Testis (tissue), 3 donors: ENCODE data around the gene MAP6D1. TPM values are rescaled to one million over a fixed set of nuclear protein-coding genes. Genes with fewer than 3 reads are reported as not detected.
"Not testable (repeated sequence)": the region's sequence is repeated elsewhere in the genome, so short reads cannot be mapped to it uniquely, and the experiment has no call there.

ENCODE experiments used
- DNase-seq: peaks from one replicate; pipeline ENCODE4 v3.0.0-alpha.2; 2019
- H3K27ac ChIP-seq, 2 donors: fragments of 200-600 bp; sonication (generic); one replicate each; pipeline ENCODE4 v1.5.1; 2019
- H3K27me3 ChIP-seq: fragments of 200-600 bp; sonication (generic); one replicate; pipeline ENCODE4 v1.5.1; 2019
- H3K36me3 ChIP-seq: fragments of 200-600 bp; sonication (generic); one replicate; pipeline ENCODE4 v1.5.1; 2017; ENCODE audit warnings: low read depth; ENCODE audit errors: missing control alignments
- H3K4me1 ChIP-seq: fragments of 200-600 bp; sonication (generic); one replicate; pipeline ENCODE4 v1.5.1; 2019
- H3K4me3 ChIP-seq, 2 donors: fragments of 200-600 bp; sonication (generic); one replicate each; pipeline ENCODE4 v1.5.1; 2017 to 2019
- H3K9me3 ChIP-seq: fragments of 200-600 bp; sonication (generic); one replicate; pipeline ENCODE4 v1.5.1; 2017
- POLR2A ChIP-seq: fragments of 450-650 bp; IDR thresholded peaks from one replicate; pipeline ENCODE4 v1.6.1; 2017; ENCODE audit warnings: antibody characterized with exemption, mild to moderate bottlenecking, moderate library complexity
- WGBS, 2 donors: methylation state at CpG; one replicate each; pipeline ENCODE4 v1.1.5; 2018; 5-methylcytosine and 5-hydroxymethylcytosine counted together
- intact Hi-C: fragments of 100-400 bp; cut with DNase I; formaldehyde crosslinking; loops from one replicate; pipeline ENCODE4 v1.15.1; 2023; ENCODE audit warnings: low total_unique reads
- polyA plus RNA-seq: library from polyadenylated mRNA; stranded (reverse); fragments of 350-450 nt; fragmentation: Illumina TruSeq; extraction: RNeasy Lipid Tissue Mini Kit (QIAGEN cat#74804); gene quantifications from one replicate; pipeline ENCODE4 v1.2.3, GENCODE V29; 2014; ENCODE audit warnings: low read depth, low replicate concordance; ENCODE audit not compliant: insufficient read depth
- total RNA-seq, 2 donors: library from RNA; depleted of rRNA; stranded (reverse); fragments of >200 nt; gene quantifications; one replicate each; pipeline ENCODE4 v1.2.3, GENCODE V29; 2016
- TF ChIP-seq, protein P1 (sequence below), 3 experiments: fragments of 450-650 bp in 2 of 3; fragments of 200-600 bp in 1 of 3; sonication (generic) in 1 of 3; IDR thresholded peaks; one replicate each; pipeline ENCODE4 v1.5.1; 2016 to 2019; ENCODE audit warnings: antibody characterized with exemption in 3 of 3, mild to moderate bottlenecking in 2 of 3, moderate library complexity in 1 of 3

MAP6D1 gene
- total and polyA plus RNA-seq, 3 donors from 2014 or later: 0.80 to 8.3 (median 4.8) TPM

DNA sequence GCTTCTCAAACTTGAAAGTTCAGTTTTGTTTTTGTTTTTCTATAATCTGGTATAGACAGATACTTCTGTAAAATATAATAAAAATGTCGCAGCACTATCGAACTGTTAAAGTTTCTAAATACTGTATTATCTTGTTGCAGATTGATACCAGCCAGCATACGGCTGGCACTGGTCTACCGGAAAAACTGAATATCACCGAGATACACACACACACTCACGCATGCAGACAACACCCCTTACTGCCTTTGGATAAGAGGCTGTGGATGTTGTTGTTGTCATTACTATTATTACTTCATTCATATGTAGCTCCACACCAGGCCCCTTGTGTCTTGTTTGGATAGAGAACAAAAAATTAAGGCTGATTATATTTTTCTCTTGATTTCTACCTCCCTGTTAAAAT, 32.4 kb downstream of the MAP6D1 start:
- no peak for TF ChIP-seq POLR2A
- intact Hi-C loops: no loop called here
- no peaks in the 10 kb centered on the region for H3K9me3 ChIP-seq
- H3K36me3 ChIP-seq: no peaks in the 10 kb centered on the region
- H3K4me1 ChIP-seq: no peaks in the 10 kb centered on the region
- H3K4me3 ChIP-seq: no peak overlapping the region
- WGBS, 2 donors: 84 to 87% methylated on average over 6 of the region's 6 CpGs
- H3K27ac ChIP-seq: no peak overlapping the region
- no peaks in the 10 kb centered on the region for H3K27me3 ChIP-seq
- no peak for DNase-seq

DNA sequence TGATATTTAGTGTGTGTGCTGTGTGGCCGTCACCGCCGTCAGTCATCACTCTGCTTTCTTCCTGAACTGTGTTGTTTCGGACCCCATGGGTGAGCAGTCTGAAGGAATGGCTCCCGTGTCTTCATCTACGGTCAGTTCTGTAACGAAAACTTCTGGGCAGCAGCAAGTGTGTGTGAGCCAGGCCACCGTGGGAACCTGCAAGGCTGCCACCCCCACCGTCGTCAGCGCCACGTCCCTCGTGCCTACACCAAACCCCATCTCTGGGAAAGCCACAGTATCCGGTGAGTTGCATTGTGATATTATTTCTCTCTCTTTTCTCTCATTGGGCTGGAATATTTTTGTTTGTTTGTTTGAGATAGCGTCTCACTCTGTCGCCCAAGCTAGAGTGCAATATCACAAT, 34.7 kb downstream of the MAP6D1 start:
- 89 to 91% methylated on average over 16 of the region's 16 CpGs for WGBS, 2 donors
- TF ChIP-seq, protein P1, sequence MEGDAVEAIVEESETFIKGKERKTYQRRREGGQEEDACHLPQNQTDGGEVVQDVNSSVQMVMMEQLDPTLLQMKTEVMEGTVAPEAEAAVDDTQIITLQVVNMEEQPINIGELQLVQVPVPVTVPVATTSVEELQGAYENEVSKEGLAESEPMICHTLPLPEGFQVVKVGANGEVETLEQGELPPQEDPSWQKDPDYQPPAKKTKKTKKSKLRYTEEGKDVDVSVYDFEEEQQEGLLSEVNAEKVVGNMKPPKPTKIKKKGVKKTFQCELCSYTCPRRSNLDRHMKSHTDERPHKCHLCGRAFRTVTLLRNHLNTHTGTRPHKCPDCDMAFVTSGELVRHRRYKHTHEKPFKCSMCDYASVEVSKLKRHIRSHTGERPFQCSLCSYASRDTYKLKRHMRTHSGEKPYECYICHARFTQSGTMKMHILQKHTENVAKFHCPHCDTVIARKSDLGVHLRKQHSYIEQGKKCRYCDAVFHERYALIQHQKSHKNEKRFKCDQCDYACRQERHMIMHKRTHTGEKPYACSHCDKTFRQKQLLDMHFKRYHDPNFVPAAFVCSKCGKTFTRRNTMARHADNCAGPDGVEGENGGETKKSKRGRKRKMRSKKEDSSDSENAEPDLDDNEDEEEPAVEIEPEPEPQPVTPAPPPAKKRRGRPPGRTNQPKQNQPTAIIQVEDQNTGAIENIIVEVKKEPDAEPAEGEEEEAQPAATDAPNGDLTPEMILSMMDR (IDR thresholded peaks at IDR 0.05): no peak
- no peak for TF ChIP-seq POLR2A
- Histone ChIP-seq H3K27me3 (no peaks in the 10 kb centered on the region), H3K36me3 (no peaks in the 10 kb centered on the region), H3K4me1 (no peaks in the 10 kb centered on the region), H3K9me3 (no peaks in the 10 kb centered on the region), H3K27ac (no peak overlapping the region), H3K4me3 (no peak overlapping the region)
- no peak for DNase-seq
- intact Hi-C loops: no loop called here

DNA sequence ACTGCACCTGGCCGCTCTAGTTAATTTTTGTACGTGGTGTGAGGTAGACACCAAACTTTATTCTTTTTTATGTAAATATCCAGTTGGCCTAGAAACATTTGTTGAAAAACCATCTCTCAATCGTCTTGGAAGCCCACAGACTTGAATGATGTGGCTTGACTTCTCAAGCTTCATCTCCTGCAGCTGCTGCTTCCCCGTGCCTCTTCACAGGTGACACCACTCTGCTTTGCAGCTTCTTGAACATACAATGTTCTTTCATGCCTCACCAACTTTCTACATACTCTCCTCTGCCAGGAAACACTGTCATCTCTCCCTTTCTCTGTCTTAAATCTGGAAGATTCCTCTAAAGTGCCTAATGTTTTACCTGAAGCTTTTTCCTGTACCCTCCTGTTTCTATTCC, 35.6 kb downstream of the MAP6D1 start:
- WGBS, 2 donors: 96 to 97% methylated on average over 4 of the region's 4 CpGs
- Histone ChIP-seq H3K4me3 (no peak overlapping the region), H3K27me3 (no peaks in the 10 kb centered on the region), H3K36me3 (no peaks in the 10 kb centered on the region), H3K9me3 (no peaks in the 10 kb centered on the region), H3K27ac (no peak overlapping the region), H3K4me1 (no peaks in the 10 kb centered on the region)
- no peak for DNase-seq
- intact Hi-C loops: no loop called here
- TF ChIP-seq POLR2A: no peak
- TF ChIP-seq, protein P1 (IDR thresholded peaks at IDR 0.05): no peak

DNA sequence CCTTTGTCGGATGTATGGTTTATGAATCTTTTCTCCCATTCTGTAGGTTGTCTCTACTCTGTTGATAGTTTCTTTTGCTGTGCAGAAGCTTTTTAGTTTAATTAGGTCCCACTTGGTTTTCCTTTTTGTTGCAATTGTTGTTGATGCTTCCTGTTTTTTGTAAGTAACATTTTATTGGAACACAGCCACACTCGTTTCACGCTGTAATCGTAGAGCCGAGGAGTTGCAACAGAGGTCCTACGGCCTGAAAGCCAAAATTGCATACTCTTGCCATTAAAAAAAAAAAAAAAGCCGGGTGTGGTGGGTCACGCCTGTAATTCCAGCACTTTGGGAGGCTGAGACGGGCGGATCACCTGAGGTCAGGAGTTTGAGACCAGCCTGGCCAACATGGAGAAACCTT, 40.9 kb downstream of the MAP6D1 start:
- intact Hi-C loops, H3K9me3 ChIP-seq, H3K27me3 ChIP-seq, H3K4me1 ChIP-seq, H3K36me3 ChIP-seq, DNase-seq, H3K4me3 ChIP-seq, H3K27ac ChIP-seq: not testable (repeated sequence)
- 76 to 83% methylated on average over 10 of the region's 10 CpGs for WGBS, 2 donors

DNA sequence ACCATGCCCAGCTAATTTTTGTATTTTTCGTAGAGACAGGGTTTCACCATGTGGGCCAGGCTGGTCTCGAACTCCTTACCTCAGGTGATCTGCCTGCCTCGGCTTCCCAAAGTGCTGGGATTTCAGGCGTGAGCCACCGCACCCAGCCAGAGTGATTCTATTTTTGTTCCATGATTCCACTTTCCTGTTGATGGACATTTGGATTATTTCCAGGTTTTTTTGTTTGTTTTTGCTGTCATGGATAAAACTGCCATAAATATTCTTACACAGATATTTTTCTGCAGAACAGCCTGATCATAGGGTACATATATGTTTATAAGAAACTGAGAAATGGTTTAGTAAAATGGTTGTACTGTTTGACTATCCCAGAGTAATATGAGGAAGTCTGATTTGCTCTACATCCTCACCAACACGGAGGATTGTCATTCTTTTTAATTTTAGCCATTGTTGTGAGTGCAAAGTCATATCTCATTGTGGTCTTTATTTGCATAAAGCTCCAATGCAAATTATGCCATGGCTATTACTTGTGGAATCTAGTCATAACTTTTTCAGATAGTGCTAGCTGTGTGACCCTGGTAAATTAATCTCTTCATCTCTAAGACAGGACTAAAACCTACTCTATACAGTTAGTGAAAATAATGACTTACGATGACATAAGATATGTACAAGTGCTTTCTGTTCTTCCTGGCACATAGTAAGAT, 42.7 kb downstream of the MAP6D1 start:
- WGBS, 2 donors: 89 to 90% methylated on average over 7 of the region's 7 CpGs
- no peaks in the 10 kb centered on the region for H3K36me3 ChIP-seq

More for the DNA sequence above, 42.7 kb downstream of the MAP6D1 start:
- intact Hi-C loops: no loop called here
- no peak for TF ChIP-seq POLR2A
- TF ChIP-seq, protein P1 (IDR thresholded peaks at IDR 0.05): no peak
- Histone ChIP-seq H3K4me3 (no peak overlapping the region), H3K9me3 (no peaks in the 10 kb centered on the region), H3K27ac (no peak overlapping the region), H3K27me3 (no peaks in the 10 kb centered on the region), H3K4me1 (no peaks in the 10 kb centered on the region)
- no peak for DNase-seq
